ENCODE data around the gene TFCP2.

DNA sequence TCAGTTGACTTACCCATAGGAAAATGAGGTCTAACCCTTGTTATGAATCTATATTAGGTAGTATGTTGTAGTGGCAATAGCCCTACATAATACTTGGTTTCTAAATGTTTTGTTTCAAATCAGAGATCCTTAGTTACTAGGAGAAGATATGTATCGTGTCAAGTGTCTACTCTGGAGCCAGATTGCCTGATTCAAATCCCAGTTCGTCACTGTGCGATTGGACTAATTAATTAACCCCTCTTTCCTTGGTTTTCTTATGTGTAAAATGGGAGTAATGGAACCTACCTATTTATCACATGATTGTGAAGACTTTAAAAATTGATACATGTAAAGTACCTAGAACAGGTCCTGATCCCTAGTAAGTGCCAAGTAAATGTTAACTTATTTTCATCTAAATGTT, 123.4 kb downstream of the TFCP2 start:
- TF ChIP-seq CTCF (IDR thresholded peaks at IDR 0.05) (no peak), POLR2A (IDR thresholded peaks at IDR 0.05) (no peak)

Measured in suprapubic skin (tissue), 3 donors.